K562 (cell line): Measurements from ENCODE around the gene ARHGAP26. TPM values are rescaled to one million over a fixed set of nuclear protein-coding genes. Genes with fewer than 3 reads are reported as not detected.

Experiments
- ATAC-seq: fragments of 200-7000 bp; cut with Tn5 transposase; 3 replicates; pipeline ENCODE4 v1.9.1; 2020; ENCODE audit warnings: moderate library complexity
- BruUV-seq: library from RNA; stranded (reverse); fragments of 400-500 nt; replicated peaks from 2 replicates; lab custom pipeline; 2021; lab: Mats Ljungman, UMichigan
- CTCF ChIA-PET: fragments of 300-600 bp; formaldehyde crosslinking; extraction: SDS; loops from one replicate; lab custom pipeline; 2021; ENCODE audit warnings: low intra/inter-chr PET ratio; lab: Yijun Ruan, JAX
- POLR2A ChIA-PET: fragments of 300-600, 350-650 bp; sonication (Branson Sonifier 250); formaldehyde crosslinking; extraction: SDS; loops from one replicate; lab custom pipeline; 2021; ENCODE audit warnings: antibody characterized with exemption, inconsistent platforms; lab: Yijun Ruan, JAX
- DNase-seq, 4 experiments: peaks; one replicate each; pipeline versions ENCODE4 v3.0.0 to v3.0.0-alpha.2; 2011 to 2018; ENCODE audit warnings: low spot score in 3 of 4, mixed read lengths in 3 of 4; ENCODE audit errors: extremely low read depth in 1 of 4
- FAIRE-seq: peaks from 2 replicates; lab custom pipeline; 2011; peaks lifted over from hg19 to GRCh38; lab: Jason Lieb, UNC
- H2AFZ ChIP-seq: 2 replicates; pipeline ENCODE4 v1.6.0; 2011; ENCODE audit warnings: low read depth, low read length, control low read depth, inconsistent platforms
- H3K27ac ChIP-seq: fragments of 200-600 bp; 3 replicates; pipeline ENCODE4 v1.8.0; 2011; ENCODE audit warnings: low read depth, mild to moderate bottlenecking, control low read depth, inconsistent platforms, low read length, moderate library complexity, mixed read lengths; ENCODE audit errors: extremely low read depth
- H3K27me3 ChIP-seq, 2 experiments: fragments of 300-600 bp in 1 of 2; 2 replicates in 1 of 2; 3 replicates in 1 of 2; pipeline versions ENCODE4 v1.6.0 to v1.8.0; 2011; ENCODE audit warnings: inconsistent platforms in 2 of 2, low read length in 2 of 2, mild to moderate bottlenecking in 1 of 2, mixed read lengths in 1 of 2, moderate library complexity in 1 of 2; ENCODE audit not compliant: control insufficient read depth in 2 of 2, insufficient read depth in 2 of 2
- H3K36me3 ChIP-seq: fragments of 300-600 bp; 3 replicates; pipeline ENCODE4 v1.8.0; 2011; ENCODE audit warnings: mild to moderate bottlenecking, low read length, inconsistent platforms; ENCODE audit not compliant: control insufficient read depth, insufficient read depth
- H3K4me1 ChIP-seq, 2 experiments: fragments of 200-600 bp in 1 of 2; replicated peaks in 1 of 2; 2 replicates in 1 of 2; 3 replicates in 1 of 2; pipeline versions ENCODE4 v1.5.1 to v1.8.0; 2011; ENCODE audit warnings: inconsistent platforms in 2 of 2, low read length in 2 of 2, mild to moderate bottlenecking in 1 of 2, mixed read lengths in 1 of 2, moderate library complexity in 1 of 2; ENCODE audit not compliant: control insufficient read depth in 2 of 2, insufficient read depth in 2 of 2
- H3K4me2 ChIP-seq: 2 replicates; pipeline ENCODE4 v1.6.1; 2011; ENCODE audit warnings: low read length, control low read depth, inconsistent platforms, mixed read lengths; ENCODE audit not compliant: insufficient read depth
- H3K4me3 ChIP-seq: fragments of 200-600 bp; sonication (generic), shearing (Covaris generic); 2 replicates; pipeline ENCODE4 v1.5.1; 2016; ENCODE audit warnings: control low read depth, inconsistent platforms
- H3K79me2 ChIP-seq: fragments of 200-600 bp; 3 replicates; pipeline ENCODE4 v1.8.0; 2011; ENCODE audit warnings: low read length, inconsistent platforms; ENCODE audit not compliant: control insufficient read depth, insufficient read depth
- H3K9ac ChIP-seq, 2 experiments: 2 replicates each; pipeline versions ENCODE4 v1.6.0 to v1.6.1; 2011; ENCODE audit warnings: low read depth in 2 of 2, low read length in 2 of 2, control low read depth in 1 of 2, inconsistent platforms in 1 of 2, mild to moderate bottlenecking in 1 of 2, mixed read lengths in 1 of 2; ENCODE audit not compliant: insufficient read depth in 1 of 2
- H3K9me1 ChIP-seq: one replicate; pipeline ENCODE4 v1.6.0; 2011; ENCODE audit warnings: inconsistent platforms, mild to moderate bottlenecking, low read length, moderate library complexity; ENCODE audit not compliant: control insufficient read depth, insufficient read depth
- H3K9me3 ChIP-seq: replicated peaks from 2 replicates; pipeline ENCODE4 v1.5.1; 2011; ENCODE audit warnings: low read depth, low read length, inconsistent platforms; ENCODE audit not compliant: control insufficient read depth, insufficient read depth
- H4K20me1 ChIP-seq: replicated peaks from 2 replicates; pipeline ENCODE4 v1.6.1; 2011; ENCODE audit warnings: low read length, inconsistent platforms, mixed read lengths; ENCODE audit not compliant: control insufficient read depth, insufficient read depth
- HEY1 ChIP-seq: fragments of 250-450 bp; sonication (Bioruptor Pico); IDR thresholded peaks from 2 replicates; pipeline ENCODE4 v1.5.0; 2020; ENCODE audit warnings: mild to moderate bottlenecking, moderate library complexity, borderline replicate concordance
- RFX1 ChIP-seq: fragments of 450-650 bp; IDR thresholded peaks from 2 replicates; pipeline ENCODE4 v1.6.1; 2016; ENCODE audit warnings: mild to moderate bottlenecking, moderate library complexity
- WGBS: fragments of 100-300 bp; shearing (Covaris generic); methylation state at CpG from one replicate; pipeline ENCODE4 v1.1.6; 2016; ENCODE audit warnings: low coverage, mixed read lengths; ENCODE audit not compliant: insufficient coverage; ENCODE audit errors: missing lambda C conversion rate; 5-methylcytosine and 5-hydroxymethylcytosine counted together
- in situ Hi-C: fragments of 300-500 bp; cut with MboI; formaldehyde crosslinking; loops from 4 replicates; pipeline ENCODE4 v1.15.0; 2018; ENCODE audit warnings: inconsistent platforms, mixed read lengths
- intact Hi-C: fragments of 100-400 bp; cut with micrococcal nuclease; formaldehyde crosslinking; loops from 2 replicates; pipeline ENCODE4 v1.14.2; 2022
- polyA plus RNA-seq, 8 experiments: library from polyadenylated mRNA; depleted of rRNA in 4 of 8; stranded (reverse) in 5 of 8; unstranded in 3 of 8; fragments of >200 nt; fragmentation: Nextera tagmentation in 2 of 8; fragmentation: Illumina TruSeq in 1 of 8; extraction: Ambion mirVana in 2 of 8; extraction: Trizol in 1 of 8; gene quantifications; 2 replicates each; pipeline versions ENCODE4 v1.2.1 to v1.2.3, GENCODE V29; 2011 to 2014; ENCODE audit warnings: inconsistent platforms in 1 of 8, missing spikeins in 1 of 8
- total RNA-seq, 7 experiments: library from RNA; depleted of rRNA in 6 of 7; stranded (reverse); fragments of >200 nt in 6 of 7; fragmentation: Illumina TruSeq in 2 of 7; extraction: Trizol in 2 of 7; gene quantifications; 2 replicates each; pipeline versions ENCODE4 v1.2.1 to v1.2.3, GENCODE V29; 2011 to 2021; ENCODE audit warnings: low replicate concordance in 1 of 7
- TF ChIP-seq, protein P1 (sequence below), 2 experiments: IDR thresholded peaks; 2 replicates each; pipeline ENCODE4 v1.6.1; 2011; ENCODE audit warnings: borderline replicate concordance in 1 of 2, control low read depth in 1 of 2, low read depth in 1 of 2, low read length in 1 of 2, mild to moderate bottlenecking in 1 of 2, mixed read lengths in 1 of 2, moderate library complexity in 1 of 2; ENCODE audit not compliant: insufficient read depth in 1 of 2, insufficient read length in 1 of 2, poor library complexity in 1 of 2, severe bottlenecking in 1 of 2; ENCODE audit errors: extremely low read depth in 1 of 2

Gene ARHGAP26
- total and polyA plus RNA-seq, 9 of the 15 experiments (the other 6 are each of a cell fraction or from before 2014, with no cell fraction given), result 0.13 to 1.1 (median 0.55) TPM

DNA sequence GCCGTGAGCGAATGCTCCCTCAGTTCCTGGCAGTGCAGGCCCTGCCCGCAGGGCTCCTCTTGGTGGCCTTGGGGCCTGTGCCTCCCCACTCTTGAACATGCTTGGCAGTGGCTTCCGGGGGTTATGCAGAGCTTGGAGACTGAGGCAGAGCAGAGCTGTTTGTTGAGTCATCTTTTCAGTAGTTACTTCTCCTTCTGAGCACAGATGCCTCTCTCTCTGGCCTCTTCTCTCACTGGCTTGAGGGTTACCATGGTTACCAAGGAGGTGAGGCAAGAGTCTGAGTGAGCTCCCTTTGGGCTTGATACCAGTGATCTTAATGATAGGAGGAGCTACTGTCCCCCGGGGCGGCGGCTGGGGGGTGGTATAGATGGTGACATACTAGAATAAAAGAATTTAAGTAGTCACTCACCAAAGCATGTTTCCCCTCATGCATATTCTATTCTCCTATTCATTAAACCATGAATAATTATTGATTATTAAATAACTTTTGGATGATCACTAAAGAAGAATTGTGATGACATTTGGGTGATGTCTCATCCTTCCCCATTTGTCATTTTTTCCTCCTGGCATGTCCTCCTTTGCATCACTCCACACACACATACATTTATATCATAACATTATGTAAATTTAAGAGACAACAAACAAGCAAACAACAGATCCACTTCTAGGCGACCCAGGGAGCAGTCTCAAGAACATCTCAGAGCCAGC, 111.1 kb downstream of the ARHGAP26 start:
- no peak overlapping the region for H3K4me3 ChIP-seq
- in situ Hi-C loops (no loop called here), intact Hi-C loops (loop anchor here (10.0 kb wide), 2 partner anchors 296 to 726 kb away; no protein-coding TSS in a partner anchor)
- no peak overlapping the region for H3K4me2 ChIP-seq
- no peak overlapping the region for H3K9ac ChIP-seq
- 8% methylated on average over 8 of the region's 8 CpGs for WGBS
- no peak for DNase-seq
- H3K9me3 ChIP-seq, result no peaks in the 10 kb centered on the region
- H3K9me1 ChIP-seq, result no peaks in the 10 kb centered on the region
- no peaks in the 10 kb centered on the region for H3K4me1 ChIP-seq
- TF ChIP-seq HEY1 (CRISPR knock-in tag) (no peak), RFX1 (peak; percentile 89)
- ChIA-PET POLR2A (no interaction called here), CTCF (interaction anchor here (0.6 to 5.1 kb wide), 8 partner anchors 112 to 730 kb away, joined by 3 to 47 read pairs (median 4); partner anchors contain the start of gene ARHGAP26)
- no peak overlapping the region for H3K27ac ChIP-seq
- H3K36me3 ChIP-seq, result no peaks in the 10 kb centered on the region
- no peak overlapping the region for H2AFZ ChIP-seq
- no peaks in the 10 kb centered on the region for H3K79me2 ChIP-seq
- FAIRE-seq, result no peak
- ATAC-seq, result no peak
- H3K27me3 ChIP-seq, result peaks cover 3 to 5% of the 10 kb centered on the region in 2 experiments; a peak in 3 of 5 replicates
- no peaks in the 10 kb centered on the region for H4K20me1 ChIP-seq
- no TSS peak for BruUV-seq

DNA sequence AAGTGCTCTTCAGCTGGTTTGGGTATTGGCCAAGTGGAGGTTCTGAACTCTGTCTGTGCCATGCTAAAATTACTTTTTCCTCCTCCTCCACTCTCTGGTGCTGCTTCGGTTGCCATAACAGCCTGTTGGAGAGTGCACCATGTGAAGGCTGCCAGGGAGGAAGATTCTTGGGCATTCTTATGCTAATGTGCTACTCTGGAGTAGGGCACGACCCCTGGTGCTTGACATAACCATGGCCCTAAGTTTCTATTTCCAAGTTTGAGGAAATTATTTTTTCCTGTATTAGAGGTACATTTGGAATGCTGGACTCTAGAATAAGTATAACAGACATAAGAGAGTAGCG, 111.6 kb downstream of the ARHGAP26 start:
- FAIRE-seq, result no peak
- intact Hi-C loops, result loop anchor here (10.0 kb wide), 2 partner anchors 297 to 727 kb away; no protein-coding TSS in a partner anchor
- WGBS, result 2% methylated on average over 3 of the region's 3 CpGs

More for the DNA sequence above, 111.6 kb downstream of the ARHGAP26 start:
- POLR2A ChIA-PET, result no interaction called here
- BruUV-seq, result no TSS peak
- DNase-seq (no peak), ATAC-seq (no peak)
- Histone ChIP-seq H3K36me3 (no peaks in the 10 kb centered on the region), H3K4me3 (no peak overlapping the region), H2AFZ (no peak overlapping the region), H3K79me2 (no peaks in the 10 kb centered on the region), H3K4me1 (no peaks in the 10 kb centered on the region), H3K9ac (no peak overlapping the region), H3K9me3 (no peaks in the 10 kb centered on the region), H3K4me2 (no peak overlapping the region), H4K20me1 (no peaks in the 10 kb centered on the region), H3K27me3 (peaks cover 3 to 5% of the 10 kb centered on the region in 2 experiments; a peak in 3 of 5 replicates), H3K9me1 (no peaks in the 10 kb centered on the region), H3K27ac (no peak overlapping the region)
- in situ Hi-C loops, result no loop called here
- TF ChIP-seq, protein P1, sequence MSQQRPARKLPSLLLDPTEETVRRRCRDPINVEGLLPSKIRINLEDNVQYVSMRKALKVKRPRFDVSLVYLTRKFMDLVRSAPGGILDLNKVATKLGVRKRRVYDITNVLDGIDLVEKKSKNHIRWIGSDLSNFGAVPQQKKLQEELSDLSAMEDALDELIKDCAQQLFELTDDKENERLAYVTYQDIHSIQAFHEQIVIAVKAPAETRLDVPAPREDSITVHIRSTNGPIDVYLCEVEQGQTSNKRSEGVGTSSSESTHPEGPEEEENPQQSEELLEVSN (IDR thresholded peaks at IDR 0.05; ENCODE audit: borderline replicate concordance in 1 of 2, extremely low read depth in 1 of 2, insufficient read depth in 1 of 2, insufficient read length in 1 of 2, low read depth in 1 of 2, low read length in 1 of 2, poor library complexity in 1 of 2, severe bottlenecking in 1 of 2), result no peak
- CTCF ChIA-PET, result interaction anchor here (1.1 to 2.6 kb wide), 3 partner anchors 165 to 730 kb away, joined by 3 to 25 read pairs (median 14); no protein-coding TSS in a partner anchor
